Trophoblast cell (in vitro differentiated cells and primary cell): ENCODE results near the gene NBPF6. TPM values are rescaled to one million over a fixed set of nuclear protein-coding genes. Genes with fewer than 3 reads are reported as not detected.
"Not testable (repeated sequence)": the region's sequence is repeated elsewhere in the genome, so short reads cannot be mapped to it uniquely, and the experiment has no call there.

Experiments used
- DNase-seq, 2 donors: peaks; one replicate each; pipeline ENCODE4 v3.0.0-alpha.2; 2016
- H2AFZ ChIP-seq: 2 replicates; pipeline ENCODE4 v1.6.1; 2013; ENCODE audit warnings: low read length, moderate library complexity, mild to moderate bottlenecking; ENCODE audit not compliant: insufficient read depth, poor library complexity
- H2AK5ac ChIP-seq: 2 replicates; pipeline ENCODE4 v1.6.1; 2013; ENCODE audit warnings: mild to moderate bottlenecking, low read length
- H2BK120ac ChIP-seq: 2 replicates; pipeline ENCODE4 v1.6.1; 2013; ENCODE audit warnings: low read length, mild to moderate bottlenecking, moderate library complexity; ENCODE audit not compliant: insufficient read depth, poor library complexity
- H2BK12ac ChIP-seq: 2 replicates; pipeline ENCODE4 v1.6.1; 2013; ENCODE audit warnings: mild to moderate bottlenecking, low read length, moderate library complexity
- H2BK5ac ChIP-seq: 2 replicates; pipeline ENCODE4 v1.6.1; 2013; ENCODE audit warnings: low read length, low read depth, moderate library complexity, mild to moderate bottlenecking; ENCODE audit not compliant: poor library complexity
- H3K14ac ChIP-seq: 2 replicates; pipeline ENCODE4 v1.6.1; 2013; ENCODE audit warnings: mild to moderate bottlenecking, low read length
- H3K18ac ChIP-seq: 2 replicates; pipeline ENCODE4 v1.6.1; 2013; ENCODE audit warnings: mild to moderate bottlenecking, low read length
- H3K23ac ChIP-seq: 2 replicates; pipeline ENCODE4 v1.6.1; 2013; ENCODE audit warnings: low read length
- H3K27ac ChIP-seq: 2 replicates; pipeline ENCODE4 v1.5.1; 2013; ENCODE audit warnings: low read depth, mild to moderate bottlenecking, inconsistent platforms, low read length, moderate library complexity
- H3K27me3 ChIP-seq: 2 replicates; pipeline ENCODE4 v1.6.1; 2013; ENCODE audit warnings: inconsistent platforms, mild to moderate bottlenecking, low read length, moderate library complexity; ENCODE audit not compliant: insufficient read depth
- H3K36me3 ChIP-seq, 2 experiments: 1 replicate in 1 of 2; 2 replicates in 1 of 2; pipeline ENCODE4 v1.6.1; 2013; ENCODE audit warnings: low read length in 2 of 2, mild to moderate bottlenecking in 2 of 2, moderate library complexity in 1 of 2; ENCODE audit not compliant: insufficient read depth in 2 of 2, control insufficient read depth in 1 of 2
- H3K4ac ChIP-seq: 2 replicates; pipeline ENCODE4 v1.6.1; 2013; ENCODE audit warnings: low read depth, mild to moderate bottlenecking, low read length, moderate library complexity
- H3K4me1 ChIP-seq, 2 experiments: 1 replicate in 1 of 2; 2 replicates in 1 of 2; pipeline ENCODE4 v1.6.1; 2013; ENCODE audit warnings: low read length in 2 of 2, mild to moderate bottlenecking in 2 of 2, moderate library complexity in 1 of 2; ENCODE audit not compliant: insufficient read depth in 2 of 2, control insufficient read depth in 1 of 2
- H3K4me2 ChIP-seq: 2 replicates; pipeline ENCODE4 v1.6.1; 2013; ENCODE audit warnings: inconsistent platforms, mild to moderate bottlenecking, low read length, moderate library complexity
- H3K4me3 ChIP-seq: 2 replicates; pipeline ENCODE4 v1.5.1; 2013; ENCODE audit warnings: mild to moderate bottlenecking, low read depth, low read length, inconsistent platforms
- H3K79me1 ChIP-seq: one replicate; pipeline ENCODE4 v1.6.1; 2013; ENCODE audit warnings: low read length
- H3K79me2 ChIP-seq: 2 replicates; pipeline ENCODE4 v1.6.1; 2013; ENCODE audit warnings: low read length, mild to moderate bottlenecking; ENCODE audit not compliant: control insufficient read depth, insufficient read depth, poor library complexity
- H3K9ac ChIP-seq: 2 replicates; pipeline ENCODE4 v1.6.1; 2013; ENCODE audit warnings: mild to moderate bottlenecking, low read length
- H3K9me3 ChIP-seq: 2 replicates; pipeline ENCODE4 v1.6.1; 2013; ENCODE audit warnings: low read depth, mild to moderate bottlenecking, control low read depth, inconsistent platforms, low read length; ENCODE audit not compliant: insufficient read depth
- H4K12ac ChIP-seq: 2 replicates; pipeline ENCODE4 v1.6.1; 2013; ENCODE audit warnings: low read depth, mild to moderate bottlenecking, low read length, moderate library complexity
- H4K8ac ChIP-seq: 2 replicates; pipeline ENCODE4 v1.6.1; 2013; ENCODE audit warnings: low read depth, mild to moderate bottlenecking, low read length, moderate library complexity
- H4K91ac ChIP-seq: one replicate; pipeline ENCODE4 v1.6.1; 2013; ENCODE audit warnings: low read depth, mild to moderate bottlenecking, low read length, moderate library complexity
- WGBS: extraction: QIAGEN DNeasy Blood & Tissue Kit; methylation state at CpG from one replicate; pipeline ENCODE4 v1.1.7; 2013; ENCODE audit warnings: missing lambda C conversion rate; ENCODE audit not compliant: insufficient read length, insufficient coverage; ENCODE audit errors: extremely low coverage; 5-methylcytosine and 5-hydroxymethylcytosine counted together
- polyA plus RNA-seq: library from polyadenylated mRNA; stranded (reverse); fragments of 200-250 nt; gene quantifications from 2 replicates; pipeline ENCODE4 v1.2.3, GENCODE V29; 2013

NBPF6 gene
- polyA plus RNA-seq: not detected in 2 replicates

- H4K8ac ChIP-seq: not testable (repeated sequence)
Observed at GRCh38 chr1:108450043-108450442, at the start of gene NBPF6. Gene NBPF6 (plus strand): TSS chr1:108450343. CDS start chr1:108450602, 259 bp downstream.

GRCh38 chr1:108411098-108411833 is 38.9 kb upstream of the NBPF6 start:
- H3K27ac ChIP-seq: not testable (repeated sequence)
- no CpG with 5 or more reads among the region's 6 CpGs for WGBS

More at GRCh38 chr1:108450043-108450442, at the start of gene NBPF6:
- H2BK12ac ChIP-seq, H3K14ac ChIP-seq, H3K27me3 ChIP-seq, H3K9ac ChIP-seq, H4K12ac ChIP-seq, H3K79me1 ChIP-seq, H3K4me3 ChIP-seq, H3K23ac ChIP-seq, H2BK120ac ChIP-seq, DNase-seq, H3K4me1 ChIP-seq, H4K91ac ChIP-seq, H2AFZ ChIP-seq, H3K9me3 ChIP-seq, H2BK5ac ChIP-seq, H3K4ac ChIP-seq, H3K27ac ChIP-seq, H3K18ac ChIP-seq, H3K4me2 ChIP-seq, H2AK5ac ChIP-seq, H3K36me3 ChIP-seq, H3K79me2 ChIP-seq: not testable (repeated sequence)
- no CpG with 5 or more reads among the region's 5 CpGs for WGBS

GRCh38 chr1:108420129-108420528 is 30.0 kb upstream of the NBPF6 start:
- not testable (repeated sequence) for H3K27me3 ChIP-seq, H3K9me3 ChIP-seq, H4K8ac ChIP-seq, H3K18ac ChIP-seq, H3K4me2 ChIP-seq, H3K36me3 ChIP-seq, H2BK12ac ChIP-seq, H2AFZ ChIP-seq, H3K23ac ChIP-seq, H2BK5ac ChIP-seq, H3K4me1 ChIP-seq, H3K9ac ChIP-seq, H2BK120ac ChIP-seq, H3K4ac ChIP-seq, H3K14ac ChIP-seq, H3K79me2 ChIP-seq, DNase-seq, H3K79me1 ChIP-seq, H4K91ac ChIP-seq, H4K12ac ChIP-seq, H3K27ac ChIP-seq, H3K4me3 ChIP-seq, H2AK5ac ChIP-seq
- no CpG with 5 or more reads among the region's 5 CpGs for WGBS

More at GRCh38 chr1:108411098-108411833, 38.9 kb upstream of the NBPF6 start:
- H3K9me3 ChIP-seq, H3K4me2 ChIP-seq, H2AFZ ChIP-seq, H3K36me3 ChIP-seq, H3K23ac ChIP-seq, H4K91ac ChIP-seq, H3K27me3 ChIP-seq, H4K8ac ChIP-seq, H2BK5ac ChIP-seq, H3K79me1 ChIP-seq, H2BK120ac ChIP-seq, H3K4me3 ChIP-seq, H3K18ac ChIP-seq, H4K12ac ChIP-seq, H3K14ac ChIP-seq, H2AK5ac ChIP-seq, H3K79me2 ChIP-seq, H2BK12ac ChIP-seq, H3K4ac ChIP-seq, H3K4me1 ChIP-seq, DNase-seq, H3K9ac ChIP-seq: not testable (repeated sequence)

- not testable (repeated sequence) for H3K4me1 ChIP-seq, H3K18ac ChIP-seq, H3K79me2 ChIP-seq, H4K12ac ChIP-seq, H3K4ac ChIP-seq, H2AFZ ChIP-seq, H3K79me1 ChIP-seq, H2BK5ac ChIP-seq, H3K4me2 ChIP-seq, H3K27ac ChIP-seq, H3K23ac ChIP-seq, H2BK120ac ChIP-seq, H3K27me3 ChIP-seq, H2BK12ac ChIP-seq, H3K4me3 ChIP-seq, H3K9ac ChIP-seq, H3K9me3 ChIP-seq, H3K36me3 ChIP-seq, H4K8ac ChIP-seq, H3K14ac ChIP-seq, H2AK5ac ChIP-seq, DNase-seq, H4K91ac ChIP-seq
- WGBS: no CpG with 5 or more reads among the region's 61 CpGs
Observed at GRCh38 chr1:108421061-108421916, 28.9 kb upstream of the NBPF6 start.
